GM19099 (cell line): ENCODE data around the gene MUC5B.
A peak's percentile ranks its signal among the peaks of the same experiment; 100 is the strongest.

Experiments
- POLR2A ChIP-seq: IDR thresholded peaks from 3 replicates; pipeline ENCODE4 v1.6.1; 2011; ENCODE audit warnings: low read depth; ENCODE audit not compliant: insufficient read length; ENCODE audit errors: extremely low read depth

MUC5B gene

GRCh38 chr11:1262172-1263006, 39.5 kb downstream of the MUC5B start:
- TF ChIP-seq POLR2A, result peak; percentile 67

DNA sequence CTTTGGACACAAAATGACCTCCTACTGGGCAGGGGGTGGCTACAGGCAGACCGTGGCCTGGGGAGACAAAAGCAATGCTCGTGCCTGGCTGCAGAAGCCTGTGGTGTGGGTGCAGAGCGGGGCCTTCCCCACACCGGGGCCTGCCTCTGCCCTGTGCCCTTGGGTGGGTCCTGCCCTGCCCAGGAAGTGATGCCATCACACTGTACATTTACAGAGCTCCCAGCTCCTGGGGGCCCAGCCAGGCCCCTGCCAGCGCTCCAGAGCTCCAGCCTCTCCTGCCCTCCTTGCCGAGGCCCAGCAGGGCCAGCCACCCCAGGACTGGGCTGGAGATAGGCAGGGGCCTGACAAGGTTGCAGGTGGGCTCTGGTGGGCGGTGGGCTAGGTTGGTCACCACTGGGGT, 40.1 kb downstream of the MUC5B start:
- no peak for TF ChIP-seq POLR2A

GRCh38 chr11:1267441-1268100, 44.7 kb downstream of the MUC5B start:
- no peak for TF ChIP-seq POLR2A

GRCh38 chr11:1269957-1270356, 47.1 kb downstream of the MUC5B start:
- TF ChIP-seq POLR2A, result no peak

DNA sequence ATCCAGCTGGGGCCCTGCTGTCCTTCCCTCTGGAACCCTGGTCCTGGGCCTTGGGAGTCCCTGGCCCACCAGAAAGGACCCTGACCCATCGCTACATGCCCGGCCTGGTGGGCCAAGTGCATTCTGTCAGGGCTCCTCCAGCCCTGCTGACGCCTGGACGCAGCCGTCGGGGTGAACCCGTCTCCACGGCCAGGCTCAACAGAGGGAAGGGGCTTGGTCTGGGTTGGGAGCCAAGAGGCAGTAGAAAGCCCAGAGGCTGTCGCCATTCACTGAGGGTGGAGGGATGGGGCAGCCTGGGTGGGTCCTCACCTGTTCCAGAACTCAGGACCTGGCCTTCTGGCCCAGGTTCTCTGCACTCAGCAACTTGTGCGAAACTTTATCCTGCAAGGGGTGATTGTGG, 47.6 kb downstream of the MUC5B start:
- TF ChIP-seq POLR2A, result no peak

- no peak for TF ChIP-seq POLR2A
Observed at GRCh38 chr11:1271002-1271401, 48.1 kb downstream of the MUC5B start.

DNA sequence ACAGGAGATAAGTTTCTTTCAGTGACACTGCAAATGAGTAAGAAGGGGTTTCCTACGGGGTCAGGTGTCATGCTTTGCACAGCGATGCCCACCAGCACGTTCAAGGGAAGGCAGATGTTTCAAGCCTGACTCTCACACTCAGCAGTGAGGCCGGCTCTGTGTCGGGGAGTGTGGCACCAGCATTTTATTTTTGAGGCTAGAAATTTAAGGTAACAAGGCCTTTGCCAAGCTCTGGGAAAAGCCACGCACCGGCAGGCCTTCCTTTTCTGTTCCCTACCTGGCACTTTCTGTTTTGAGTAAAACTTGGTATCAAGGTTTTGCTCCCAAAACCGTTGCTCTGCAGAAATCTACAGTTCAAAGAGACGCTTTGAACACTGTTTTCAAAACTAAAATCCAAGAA, 48.5 kb downstream of the MUC5B start:
- TF ChIP-seq POLR2A, result no peak

- TF ChIP-seq POLR2A, result no peak
Observed at GRCh38 chr11:1271927-1272326, 49.1 kb downstream of the MUC5B start.

- TF ChIP-seq POLR2A, result no peak
Observed at GRCh38 chr11:1272531-1272930, 49.7 kb downstream of the MUC5B start.

GRCh38 chr11:1274501-1274900, 51.6 kb downstream of the MUC5B start:
- TF ChIP-seq POLR2A, result no peak

- TF ChIP-seq POLR2A, result no peak
Observed at GRCh38 chr11:1275021-1275420, 52.2 kb downstream of the MUC5B start.

- no peak for TF ChIP-seq POLR2A
Observed at GRCh38 chr11:1276041-1276790, 53.4 kb downstream of the MUC5B start.

DNA sequence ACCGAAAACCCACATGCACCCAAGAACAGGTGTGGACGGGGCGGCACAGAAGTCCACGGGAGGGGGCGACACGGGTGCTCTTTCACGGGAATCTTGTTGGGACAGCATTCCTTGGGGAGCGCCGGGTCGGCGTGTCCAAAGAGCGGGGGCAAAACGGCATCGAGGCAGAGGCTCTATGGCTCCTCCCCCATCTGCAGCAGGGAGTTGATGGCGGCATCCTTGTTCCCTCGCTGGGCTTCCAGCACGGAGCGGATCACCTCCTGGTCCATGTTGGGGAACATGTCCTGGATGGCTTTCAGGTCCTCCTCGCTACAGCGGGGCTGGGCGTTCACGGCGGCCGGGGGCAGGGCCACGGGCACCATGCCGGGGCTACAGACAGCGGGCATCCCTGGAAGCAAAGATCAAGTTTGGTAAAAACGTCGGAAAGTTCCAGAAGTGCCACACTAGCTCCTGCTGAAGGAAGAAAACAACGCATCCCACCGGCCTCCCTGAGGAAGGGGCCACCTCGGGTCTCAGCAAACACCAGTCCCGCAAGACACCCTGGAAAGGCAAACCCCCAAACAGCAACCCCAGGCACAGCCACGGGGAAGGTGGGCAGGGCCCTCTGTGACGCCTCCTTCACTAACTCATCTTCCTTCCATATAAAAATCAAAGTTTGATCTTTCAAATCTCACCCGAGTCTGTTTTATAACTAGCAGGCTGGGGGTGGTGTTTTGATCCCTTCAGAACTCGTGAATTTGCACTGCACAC, 54.2 kb downstream of the MUC5B start:
- no peak for TF ChIP-seq POLR2A

GRCh38 chr11:1277936-1278512, 55.2 kb downstream of the MUC5B start:
- TF ChIP-seq POLR2A, result no peak

GRCh38 chr11:1278766-1279673, 56.2 kb downstream of the MUC5B start:
- TF ChIP-seq POLR2A, result no peak
